GM18505 (cell line): Measurements from ENCODE around the gene DDX49.
"Not testable (repeated sequence)": the region's sequence is repeated elsewhere in the genome, so short reads cannot be mapped to it uniquely, and the experiment has no call there.

Source experiments
- ATAC-seq: cut with Tn5 transposase; IDR thresholded peaks from one replicate; pipeline ENCODE4 v1.9.1; 2021; ENCODE audit not compliant: unreplicated experiment
- POLR2A ChIP-seq: IDR thresholded peaks from 4 replicates; pipeline ENCODE4 v1.6.1; 2011; ENCODE audit warnings: borderline replicate concordance; ENCODE audit not compliant: insufficient read depth, insufficient read length; ENCODE audit errors: extremely low read depth

DDX49 gene

DNA sequence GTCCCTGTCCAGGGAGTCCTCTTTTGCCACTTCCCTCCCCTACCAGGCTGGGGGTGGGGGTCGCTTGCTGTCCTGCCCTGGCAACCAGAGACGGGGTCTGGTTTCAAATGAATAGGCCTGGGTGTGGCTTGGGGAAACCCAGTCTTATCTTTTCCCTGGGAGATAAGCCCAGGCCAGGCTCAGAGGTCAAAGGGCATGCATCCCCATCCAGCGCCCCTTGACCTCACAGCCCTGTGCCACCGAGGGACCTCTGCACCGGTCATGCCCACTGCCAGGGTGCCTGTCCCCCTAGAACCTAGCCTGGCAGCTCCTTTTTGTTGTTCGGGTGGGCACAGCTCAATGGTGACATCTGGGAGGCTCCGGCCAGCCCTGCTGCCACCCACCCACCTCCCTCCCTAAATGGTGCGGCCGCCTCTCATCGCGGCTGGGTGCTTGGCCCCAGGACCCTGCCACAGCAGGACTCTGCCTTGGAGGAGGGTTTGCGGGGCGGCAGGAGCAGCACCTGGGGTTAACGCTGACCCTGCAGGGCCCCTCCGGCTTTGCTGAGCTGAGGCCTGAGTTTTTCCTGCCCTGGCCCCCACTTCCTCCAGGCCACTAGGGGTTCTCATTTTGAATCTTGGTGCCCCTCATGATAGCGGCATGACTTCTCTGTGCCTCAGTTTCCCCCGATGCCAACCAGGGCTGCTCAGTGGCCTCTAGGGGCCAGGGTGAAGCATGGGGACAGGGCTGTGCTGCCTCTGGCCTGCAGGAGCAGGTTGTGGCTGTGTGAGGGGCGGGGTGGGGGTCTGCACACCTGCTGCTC lies 20.7 kb upstream of the DDX49 start:
- TF ChIP-seq POLR2A = no peak
- no peak for ATAC-seq

DNA sequence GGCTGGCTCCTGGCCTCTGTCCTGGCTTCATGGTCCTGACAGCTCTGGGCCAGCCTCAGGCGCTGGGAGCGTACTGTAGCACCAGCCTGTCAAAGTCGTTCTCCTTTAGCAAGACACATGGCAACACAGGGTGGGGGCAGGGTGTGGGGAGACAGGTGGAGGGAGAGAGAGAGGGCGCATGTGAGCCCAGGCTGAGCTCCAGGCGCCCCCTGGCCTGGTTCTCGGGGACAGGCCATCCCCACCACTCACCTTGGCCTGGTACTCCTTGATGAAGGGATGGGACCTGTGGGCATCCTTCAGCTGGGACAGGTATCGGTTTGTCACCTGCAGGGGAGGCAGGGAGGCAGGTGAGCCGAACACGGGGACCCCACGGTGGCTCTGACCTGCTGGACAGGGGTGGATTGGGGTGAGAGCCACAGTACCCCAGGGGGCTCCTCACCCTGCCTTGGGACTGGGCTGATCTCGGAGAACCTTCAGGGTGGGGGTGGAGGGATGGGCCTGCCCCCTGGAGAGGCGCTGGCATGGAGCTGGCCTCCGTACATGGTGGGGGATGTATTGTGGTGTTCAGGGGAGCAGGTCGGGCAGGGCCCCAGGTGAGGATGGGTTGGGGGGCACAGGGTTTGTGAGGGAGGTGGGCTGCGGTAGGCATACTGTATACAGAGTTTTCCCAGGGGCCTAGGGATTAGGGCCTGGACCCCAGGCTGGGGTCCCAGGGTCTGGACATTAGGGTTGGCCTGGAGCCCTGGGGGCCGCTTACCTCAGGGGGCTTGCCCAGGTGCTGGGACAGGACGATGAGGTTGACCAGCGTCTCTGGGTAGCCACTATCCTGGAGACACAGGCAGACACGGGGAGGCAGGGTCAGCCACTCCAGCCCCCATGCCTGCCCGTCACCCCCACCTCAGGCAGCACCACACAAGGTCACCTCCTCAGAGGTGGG lies 19.6 kb upstream of the DDX49 start:
- ATAC-seq = no peak
- no peak for TF ChIP-seq POLR2A

DNA sequence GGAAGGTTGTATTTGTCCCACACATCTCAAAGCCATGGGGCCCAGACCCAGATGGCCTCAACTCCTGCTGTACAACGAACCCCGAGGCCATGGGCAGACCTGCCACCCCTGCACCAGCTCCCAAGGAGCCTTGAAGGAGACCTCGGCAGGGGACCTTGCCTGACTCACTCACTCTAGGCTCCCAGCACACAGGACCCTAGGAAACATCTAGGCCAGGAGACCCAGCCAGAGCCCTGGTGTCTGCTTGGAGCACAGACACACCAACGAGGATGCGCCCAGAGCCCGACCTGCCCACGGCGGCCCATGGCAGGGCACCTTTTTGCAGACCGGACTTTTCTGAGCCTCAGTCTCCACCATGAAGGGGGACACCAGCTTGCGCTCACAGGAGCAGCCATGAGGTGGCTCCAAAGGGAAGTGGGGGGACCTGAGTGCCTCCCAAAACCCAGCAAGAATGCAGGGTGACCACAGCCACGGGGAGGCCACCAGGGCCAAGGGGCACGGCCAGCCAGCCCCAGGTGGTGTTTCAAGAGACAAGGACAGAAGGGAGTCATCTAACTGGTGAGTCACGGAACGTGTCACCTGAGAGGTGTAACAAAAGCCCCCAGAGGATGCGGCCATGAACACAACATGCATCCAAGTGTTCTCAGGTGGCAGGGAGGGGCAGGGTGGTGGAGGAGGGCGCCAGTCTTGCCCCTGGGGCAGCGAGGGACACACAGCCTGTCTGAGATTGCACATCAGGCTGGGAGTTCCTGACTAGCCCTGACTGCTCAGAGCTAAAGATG lies 18.6 kb upstream of the DDX49 start:
- no peak for ATAC-seq
- no peak for TF ChIP-seq POLR2A

DNA sequence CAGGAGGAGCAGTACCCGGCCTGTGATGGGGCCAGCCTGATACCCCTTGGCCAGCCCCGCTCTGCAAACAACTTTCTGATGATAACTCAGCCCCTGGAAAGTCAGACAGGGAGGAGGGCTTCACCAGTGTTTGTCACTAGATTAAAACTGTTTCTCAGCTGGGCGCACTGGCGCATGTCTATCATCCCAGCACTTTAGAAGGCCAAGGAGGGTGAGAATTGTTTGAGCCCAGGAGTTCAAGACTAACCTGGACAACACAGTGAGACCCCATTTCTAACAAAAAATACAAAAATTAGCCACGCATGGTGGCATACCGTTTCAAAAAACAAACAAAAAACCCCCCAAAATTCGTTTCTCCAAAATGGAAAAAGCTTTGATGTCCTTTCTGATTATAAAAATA lies 18.0 kb upstream of the DDX49 start:
- ATAC-seq = no peak
- no peak for TF ChIP-seq POLR2A

DNA sequence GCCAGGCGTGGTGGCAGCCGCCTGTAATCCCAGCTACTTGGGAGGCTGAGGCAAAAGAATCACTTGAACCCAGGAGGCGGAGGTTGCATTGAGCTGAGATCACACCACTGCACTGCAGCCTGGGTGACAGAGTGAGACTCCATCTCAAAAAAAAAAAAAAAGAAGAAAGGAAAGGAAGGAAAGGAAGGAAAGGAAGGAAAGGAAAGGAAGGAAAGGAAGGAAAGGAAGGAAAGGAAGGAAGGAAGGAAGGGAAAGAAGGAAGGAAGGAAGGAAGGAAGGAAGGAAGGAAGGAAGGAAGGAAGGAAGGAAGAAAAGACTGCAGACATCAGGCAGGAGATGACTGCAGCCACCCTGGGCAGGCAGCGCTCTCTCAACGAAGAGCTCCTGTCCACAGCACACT lies 17.0 kb upstream of the DDX49 start:
- not testable (repeated sequence) for ATAC-seq

DNA sequence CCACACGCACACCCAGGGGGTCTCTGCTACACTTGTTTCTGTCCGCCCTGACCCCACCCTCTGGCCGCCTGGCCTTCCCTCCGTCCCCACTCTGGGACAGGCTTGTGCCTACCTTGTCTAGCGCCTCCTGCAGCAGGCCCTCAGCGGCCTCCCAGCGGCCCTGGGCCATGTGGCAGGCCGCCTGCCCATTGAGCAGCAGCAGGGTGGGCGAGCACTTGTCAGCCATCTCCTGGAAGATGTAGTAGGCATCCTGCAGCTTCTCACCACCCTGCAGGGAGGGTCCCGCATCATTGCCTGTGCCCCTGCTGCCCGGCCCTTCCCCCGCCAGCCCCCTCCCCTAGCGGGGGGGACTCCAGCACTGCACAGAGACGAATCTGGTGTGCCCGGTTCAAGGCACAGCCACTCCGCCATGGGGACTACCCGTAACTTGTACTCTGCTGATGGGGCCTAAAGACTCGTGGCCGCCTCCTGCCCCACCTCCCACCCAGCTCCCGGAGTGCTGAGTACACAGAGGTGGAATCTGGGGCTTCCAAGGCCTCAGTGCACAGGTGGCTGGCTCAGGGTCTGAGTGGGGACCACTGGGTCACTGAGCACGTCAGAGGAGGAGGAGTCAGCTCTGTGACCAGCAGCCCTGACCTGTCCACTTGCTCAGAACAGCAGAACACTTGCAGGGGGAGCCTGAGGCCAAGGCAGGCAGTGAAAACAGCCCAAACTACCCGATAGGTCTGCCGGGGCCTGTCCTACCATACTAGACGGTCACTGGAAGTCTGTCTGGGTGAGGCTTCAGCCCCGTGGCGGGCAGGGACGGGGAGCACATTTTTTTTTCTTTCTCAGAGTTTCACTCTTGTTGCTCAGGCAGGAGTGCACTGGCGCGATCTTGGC lies 16.1 kb upstream of the DDX49 start:
- no peak for TF ChIP-seq POLR2A
- no peak for ATAC-seq

DNA sequence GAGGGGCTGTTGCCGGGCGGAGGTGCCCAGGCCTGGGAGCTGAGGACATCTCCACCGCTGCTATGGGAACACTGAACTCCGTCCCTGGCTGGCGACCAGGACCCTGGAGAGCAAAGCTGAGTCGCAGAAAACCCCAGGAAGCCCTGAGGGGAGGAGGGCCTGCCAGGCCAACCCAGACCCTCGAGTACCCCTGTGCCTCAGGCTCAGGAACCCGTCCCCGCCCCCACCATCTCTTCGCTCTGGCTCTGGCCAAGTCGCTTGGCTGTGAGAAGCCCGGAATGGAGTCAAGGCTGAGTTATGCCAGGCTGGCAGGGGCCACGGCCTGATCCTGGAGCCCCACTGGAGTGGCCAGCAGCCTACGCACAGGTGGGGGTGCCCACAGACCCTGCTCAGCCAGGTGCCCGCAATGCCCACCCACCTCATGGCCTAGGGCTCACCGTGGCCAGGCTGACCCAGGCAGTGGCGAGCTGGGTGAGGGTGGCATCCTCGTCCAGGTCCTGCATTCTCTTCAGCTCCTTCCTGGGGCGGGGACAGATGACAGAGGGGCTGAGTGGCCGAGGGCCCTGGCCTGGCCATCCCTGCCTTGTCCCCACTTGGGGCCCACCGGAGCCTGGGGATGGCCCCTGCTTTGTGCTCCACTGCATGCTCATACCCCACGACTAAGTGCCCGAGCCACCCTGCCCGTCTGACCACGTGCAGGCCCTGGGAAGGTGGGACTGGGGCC lies 15.0 kb upstream of the DDX49 start:
- TF ChIP-seq POLR2A = no peak
- no peak for ATAC-seq

DNA sequence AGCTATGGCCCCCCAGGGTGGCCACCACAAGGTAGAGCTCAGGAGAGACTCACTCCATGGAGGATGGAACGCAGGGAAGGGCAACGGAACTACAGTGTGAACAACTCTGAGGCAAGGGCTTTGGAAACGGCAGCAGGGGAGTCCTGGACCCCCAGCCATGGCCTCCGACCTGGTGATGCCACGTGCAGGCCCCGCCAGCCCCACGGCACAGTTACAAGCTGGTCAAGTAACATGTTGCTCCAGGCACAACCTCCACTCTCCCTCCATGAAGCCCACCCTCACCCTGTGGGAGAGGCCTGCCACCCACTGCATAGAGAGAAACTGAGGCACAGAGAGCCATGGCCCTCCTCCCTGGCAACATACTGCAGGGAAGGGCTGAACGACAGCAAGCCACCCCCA lies 14.5 kb upstream of the DDX49 start:
- TF ChIP-seq POLR2A = no peak
- ATAC-seq = no peak

DNA sequence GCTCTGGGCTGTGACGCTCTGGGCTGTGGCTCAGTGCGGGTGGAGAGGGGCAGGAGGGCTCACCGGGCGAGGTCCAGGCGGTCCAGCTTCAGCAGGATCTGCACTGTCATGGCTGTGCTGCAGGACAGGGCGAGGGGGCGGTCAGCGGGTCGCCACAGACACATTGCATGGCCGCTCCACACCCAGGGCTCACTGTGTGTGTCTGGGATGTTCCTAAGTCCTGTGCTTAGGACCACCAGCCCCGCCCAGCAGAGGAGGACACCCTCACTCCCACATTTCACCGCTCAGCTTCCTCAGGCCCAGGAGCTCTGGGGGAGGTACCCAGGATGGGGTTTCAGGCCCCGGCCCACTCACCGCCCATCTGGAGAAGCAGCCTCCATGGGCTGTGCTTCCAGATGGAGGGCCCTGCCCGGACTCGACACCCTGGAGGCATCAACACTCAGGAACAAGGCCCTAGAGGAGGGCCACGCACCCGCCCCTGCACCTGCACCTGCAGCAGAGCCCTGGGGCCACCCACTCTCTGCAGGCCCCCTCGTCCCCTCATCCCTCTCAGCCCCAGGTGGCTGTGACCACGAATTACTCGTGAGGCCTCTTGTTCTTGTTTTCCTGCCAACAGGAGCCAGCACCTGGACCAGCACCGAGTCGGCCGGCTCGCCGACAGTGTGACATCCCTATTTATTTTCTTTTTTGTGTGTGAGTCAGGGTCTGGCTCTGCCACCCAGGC lies 13.8 kb upstream of the DDX49 start:
- ATAC-seq = no peak
- TF ChIP-seq POLR2A = no peak

DNA sequence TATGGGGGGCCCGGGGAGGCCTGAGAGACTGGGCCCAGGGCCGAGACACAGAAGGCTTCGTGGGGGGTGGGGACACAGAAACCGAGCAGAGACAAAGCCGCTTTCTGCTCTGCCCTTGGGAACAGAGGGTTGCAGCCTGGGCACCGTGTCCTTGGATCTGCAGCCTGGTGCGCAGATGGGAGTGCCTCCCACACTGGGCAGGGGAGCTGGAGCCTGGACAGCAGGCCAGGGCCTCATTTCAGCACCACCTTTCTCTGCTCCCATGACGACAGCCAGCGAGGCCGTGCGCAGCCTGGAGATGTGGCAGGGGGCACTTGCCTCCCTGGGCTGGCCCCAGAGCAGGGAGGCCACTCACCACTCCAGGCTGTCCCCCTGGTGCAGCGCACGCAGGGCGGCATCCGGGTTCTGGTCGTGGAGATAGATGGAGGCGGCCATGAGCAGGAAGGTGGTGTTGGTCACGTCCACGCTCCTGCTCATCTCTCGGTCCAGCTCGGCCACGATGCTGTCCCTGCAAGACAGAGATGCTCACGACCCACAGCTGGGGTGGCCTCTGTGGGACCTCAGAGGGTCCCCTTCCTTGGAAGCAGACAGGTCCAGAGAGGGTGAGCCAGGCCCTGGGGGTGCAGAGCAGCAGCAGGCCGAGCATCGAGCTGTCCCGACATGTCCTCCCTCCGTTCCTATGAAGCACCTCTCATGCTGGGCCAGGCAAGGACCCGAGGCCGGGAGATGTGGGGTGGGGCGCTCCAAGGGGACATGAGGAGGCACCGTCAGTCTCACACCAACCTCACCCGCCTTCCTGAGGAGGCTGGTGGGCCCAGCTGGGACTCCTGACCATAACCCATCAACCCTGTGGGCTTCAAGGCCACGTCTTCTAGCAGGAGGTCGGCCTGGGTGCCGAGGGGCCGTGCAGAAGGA lies 12.7 kb upstream of the DDX49 start:
- TF ChIP-seq POLR2A = no peak
- ATAC-seq = no peak
